Middle frontal gyrus (tissue), 1 donor: ENCODE results near the gene CMTR1.
"Not testable (repeated sequence)": the region's sequence is repeated elsewhere in the genome, so short reads cannot be mapped to it uniquely, and the experiment has no call there.

Experiments used
- DNase-seq: peaks from one replicate; pipeline ENCODE4 v3.0.0-alpha.2; 2015; ENCODE audit warnings: low spot score; ENCODE audit errors: extremely low spot score

The CMTR1 gene

GRCh38 chr6:37433657-37434271, 743 bp downstream of the CMTR1 start:
- no peak for DNase-seq

- DNase-seq = no peak
Observed at GRCh38 chr6:37435373-37435772, 2.4 kb downstream of the CMTR1 start.

GRCh38 chr6:37435816-37436215, 2.8 kb downstream of the CMTR1 start:
- no peak for DNase-seq

- DNase-seq = no peak
Observed at GRCh38 chr6:37438930-37439329, 5.9 kb downstream of the CMTR1 start.

- no peak for DNase-seq
Observed at GRCh38 chr6:37441651-37442050, 8.6 kb downstream of the CMTR1 start.

GRCh38 chr6:37442416-37443215, 9.6 kb downstream of the CMTR1 start:
- no peak for DNase-seq

- not testable (repeated sequence) for DNase-seq
Observed at GRCh38 chr6:37443216-37443542, 10.2 kb downstream of the CMTR1 start.

- no peak for DNase-seq
Observed at GRCh38 chr6:37449984-37450383, 17.0 kb downstream of the CMTR1 start.

- DNase-seq = no peak
Observed at GRCh38 chr6:37451441-37452193, 18.6 kb downstream of the CMTR1 start.

- DNase-seq = no peak
Observed at GRCh38 chr6:37452522-37452921, 19.5 kb downstream of the CMTR1 start.

GRCh38 chr6:37454420-37455140, 21.6 kb downstream of the CMTR1 start:
- DNase-seq = no peak

- no peak for DNase-seq
Observed at GRCh38 chr6:37456126-37456525, 23.1 kb downstream of the CMTR1 start.

GRCh38 chr6:37456816-37457560, 24.0 kb downstream of the CMTR1 start:
- DNase-seq = no peak

- no peak for DNase-seq
Observed at GRCh38 chr6:37459981-37460800, 27.2 kb downstream of the CMTR1 start.

GRCh38 chr6:37460805-37461204, 27.8 kb downstream of the CMTR1 start:
- DNase-seq = no peak

GRCh38 chr6:37463110-37463509, 30.1 kb downstream of the CMTR1 start:
- no peak for DNase-seq

- DNase-seq = no peak
Observed at GRCh38 chr6:37467718-37468117, 34.7 kb downstream of the CMTR1 start.

GRCh38 chr6:37473364-37474095, 40.5 kb downstream of the CMTR1 start:
- no peak for DNase-seq

- no peak for DNase-seq
Observed at GRCh38 chr6:37474316-37474715, 41.3 kb downstream of the CMTR1 start.
